ENCODE results near the gene KXD1. TPM values are rescaled to one million over a fixed set of nuclear protein-coding genes. Genes with fewer than 3 reads are reported as not detected.

Gene KXD1
- total RNA-seq, 6 donors from 2014 or later: 69.6 to 333 (median 103) TPM

DNA sequence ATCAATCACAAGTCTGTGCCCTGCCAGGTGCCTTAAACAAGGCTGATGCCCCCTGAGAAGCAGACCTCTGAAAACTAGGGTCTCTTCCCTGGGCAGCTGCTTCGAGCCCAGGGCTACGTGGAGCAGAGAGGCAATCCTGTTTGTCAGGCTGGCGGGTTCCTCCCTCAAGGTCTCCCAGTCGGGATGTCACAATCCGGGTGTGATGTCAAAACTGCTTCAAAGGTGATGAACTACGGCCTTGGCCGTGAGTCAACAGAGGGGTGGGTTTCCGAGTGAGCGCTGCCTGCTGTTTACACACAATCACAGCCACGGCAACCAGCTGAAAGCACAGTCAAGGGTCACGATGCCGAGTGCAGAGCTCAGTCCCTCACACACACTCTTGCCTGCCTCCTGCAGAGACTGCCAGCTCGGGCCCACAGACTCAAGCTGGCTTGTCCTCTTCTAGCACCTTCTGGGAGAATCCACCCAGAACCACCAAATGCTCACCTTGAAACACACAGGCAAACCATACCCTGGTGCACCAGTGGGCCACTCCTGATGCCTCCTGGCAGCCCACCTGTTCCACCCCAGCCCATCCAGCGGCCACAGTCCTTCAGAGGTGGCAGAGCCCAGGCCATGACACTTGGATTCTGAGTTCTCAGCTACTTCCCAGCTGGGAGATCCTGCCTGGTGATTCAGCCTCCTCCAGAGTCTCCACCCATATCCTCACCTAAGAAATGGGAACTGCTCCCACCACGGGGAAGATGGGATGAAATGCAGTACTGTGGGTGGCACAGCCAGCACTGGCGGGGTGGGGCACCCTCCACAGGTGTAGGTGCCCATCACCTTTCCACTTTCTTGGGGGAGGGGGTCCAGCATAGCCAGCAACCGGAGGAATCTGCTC, 42.6 kb upstream of the KXD1 start:
- peak; percentile 70 to 81 for ATAC-seq (ENCODE audit: low FRiP score in 2 of 2)
- WGBS, 2 donors: 29 to 56% methylated on average over 3 to 13 of the region's 17 CpGs
- H3K27ac ChIP-seq: peak overlapping the region; percentile 54 to 88 (median 76)
- peak in 1 of 2 donors; percentile 91 for DNase-seq
- H3K4me3 ChIP-seq: no peak overlapping the region
- H3K4me1 ChIP-seq: peaks cover 46 to 68% (median 50%) of the 10 kb centered on the region in 4 donors
- TF ChIP-seq EP300 (IDR thresholded peaks at IDR 0.05) (peak in 1 of 4 donors; percentile 73), CTCF (IDR thresholded peaks at IDR 0.05) (no peak), POLR2AphosphoS5 (IDR thresholded peaks at IDR 0.05) (peak; percentile 80 to 94), POLR2A (IDR thresholded peaks at IDR 0.05) (no peak)
- no peaks in the 10 kb centered on the region for H3K27me3 ChIP-seq
- no peaks in the 10 kb centered on the region for H3K36me3 ChIP-seq
- H3K9me3 ChIP-seq: no peaks in the 10 kb centered on the region

GRCh38 chr19:18515959-18516358, 41.7 kb upstream of the KXD1 start:
- Histone ChIP-seq H3K27me3 (no peaks in the 10 kb centered on the region), H3K4me3 (no peak overlapping the region), H3K36me3 (no peaks in the 10 kb centered on the region), H3K27ac (peak overlapping the region; percentile 54 to 88 (median 76)), H3K9me3 (no peaks in the 10 kb centered on the region), H3K4me1 (peaks cover 49 to 65% (median 54%) of the 10 kb centered on the region in 4 donors)
- ATAC-seq (ENCODE audit: low FRiP score in 2 of 2): no peak
- no peak for DNase-seq
- TF ChIP-seq POLR2A (IDR thresholded peaks at IDR 0.05) (no peak), CTCF (IDR thresholded peaks at IDR 0.05) (no peak), EP300 (IDR thresholded peaks at IDR 0.05) (no peak), POLR2AphosphoS5 (IDR thresholded peaks at IDR 0.05) (no peak)
- WGBS, 2 donors: 90 to 92% methylated on average over 2 to 5 of the region's 5 CpGs

DNA sequence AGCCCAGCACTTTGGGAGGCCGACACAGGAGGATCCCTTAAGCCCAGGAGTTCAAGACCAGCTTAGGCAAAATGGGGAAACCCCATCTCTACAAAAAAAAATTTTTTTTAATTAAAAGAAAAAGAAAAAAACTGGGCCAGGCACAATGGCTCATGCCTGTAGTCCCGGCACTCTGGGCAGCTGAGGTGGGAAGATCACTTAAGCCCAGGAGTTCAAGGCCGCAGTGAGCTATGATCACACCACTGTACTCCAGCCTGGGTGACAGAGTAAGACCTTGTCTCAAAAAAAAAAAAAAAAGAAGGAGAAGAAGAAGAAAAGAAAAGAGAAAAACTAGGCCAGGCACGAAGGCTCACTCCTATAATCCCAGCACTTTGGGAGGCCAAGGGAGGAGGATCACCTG, 40.1 kb upstream of the KXD1 start:
- DNase-seq (no peak), ATAC-seq (ENCODE audit: low FRiP score in 2 of 2) (no peak)
- no peaks in the 10 kb centered on the region for H3K27me3 ChIP-seq
- no peak overlapping the region for H3K4me3 ChIP-seq
- peak overlapping the region in 1 of 4 donors; percentile 31 for H3K27ac ChIP-seq
- no peaks in the 10 kb centered on the region for H3K36me3 ChIP-seq
- no peaks in the 10 kb centered on the region for H3K9me3 ChIP-seq
- H3K4me1 ChIP-seq: peaks cover 50 to 65% (median 53%) of the 10 kb centered on the region in 4 donors
- TF ChIP-seq POLR2A (IDR thresholded peaks at IDR 0.05): no peak
- TF ChIP-seq CTCF (IDR thresholded peaks at IDR 0.05): no peak
- no peak for TF ChIP-seq POLR2AphosphoS5 (IDR thresholded peaks at IDR 0.05)
- TF ChIP-seq EP300 (IDR thresholded peaks at IDR 0.05): no peak
- WGBS, 2 donors: 90 to 98% methylated on average over 4 of the region's 4 CpGs

DNA sequence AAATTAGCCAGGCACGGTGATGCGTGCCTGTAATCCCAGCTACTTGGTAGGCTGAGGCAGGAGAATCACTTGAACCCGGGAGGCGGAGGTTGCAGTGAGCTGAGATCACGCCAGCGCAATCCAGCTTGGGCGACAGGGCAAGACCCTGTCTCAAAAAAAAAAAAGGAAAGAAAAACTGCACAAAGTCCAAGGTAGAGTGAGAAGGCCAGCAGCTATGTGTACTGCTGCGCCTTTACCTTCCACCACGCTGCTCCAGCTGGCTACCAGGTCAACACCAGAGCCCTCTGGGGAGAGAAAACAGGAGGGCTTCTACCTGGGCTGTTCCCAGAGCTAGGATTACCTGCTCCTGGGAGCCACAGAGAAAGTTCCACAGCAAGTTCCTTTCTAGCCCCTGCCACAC, 39.0 kb upstream of the KXD1 start:
- 95% methylated on average over 9 of the region's 9 CpGs for WGBS, 2 donors
- H3K4me3 ChIP-seq: no peak overlapping the region

More for the DNA sequence above, 39.0 kb upstream of the KXD1 start:
- DNase-seq (no peak), ATAC-seq (ENCODE audit: low FRiP score in 2 of 2) (no peak)
- TF ChIP-seq EP300 (IDR thresholded peaks at IDR 0.05): no peak
- TF ChIP-seq POLR2A (IDR thresholded peaks at IDR 0.05): no peak
- no peak for TF ChIP-seq CTCF (IDR thresholded peaks at IDR 0.05)
- TF ChIP-seq POLR2AphosphoS5 (IDR thresholded peaks at IDR 0.05): no peak
- peak overlapping the region; percentile 97 to 99 (median 98) for H3K27ac ChIP-seq
- H3K9me3 ChIP-seq: no peaks in the 10 kb centered on the region
- no peaks in the 10 kb centered on the region for H3K36me3 ChIP-seq
- H3K4me1 ChIP-seq: peaks cover 45 to 60% (median 51%) of the 10 kb centered on the region in 4 donors
- H3K27me3 ChIP-seq: no peaks in the 10 kb centered on the region
